Measurements from ENCODE around the gene PAWR.
"Not testable (repeated sequence)": the region's sequence is repeated elsewhere in the genome, so short reads cannot be mapped to it uniquely, and the experiment has no call there.

The PAWR gene

DNA sequence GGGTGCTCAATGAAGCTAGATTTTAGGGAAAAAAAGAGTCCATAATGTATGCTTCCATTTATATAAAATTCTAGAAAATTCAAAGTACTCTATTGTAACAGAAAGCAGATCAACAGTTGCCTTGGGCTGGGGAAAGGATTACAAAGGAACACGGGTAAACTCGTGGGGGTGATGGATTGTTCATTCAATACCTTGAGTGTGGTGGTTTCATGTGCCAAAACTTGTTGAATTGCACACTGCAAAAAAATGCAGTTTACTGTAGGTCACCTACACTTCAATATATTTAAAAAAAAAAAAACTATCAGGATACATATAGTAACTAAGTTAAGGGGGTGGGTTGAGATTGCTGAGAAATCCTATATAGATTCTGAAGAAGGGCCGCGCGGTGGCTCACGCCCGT, 33.6 kb downstream of the PAWR start:
- no peak for DNase-seq (ENCODE audit: extremely low spot score)
- POLR2A ChIA-PET, result no interaction called here
- CTCF ChIA-PET, result no interaction called here
- TF ChIP-seq CTCF (IDR thresholded peaks at IDR 0.05; ENCODE audit: control extremely low read depth, extremely low read depth, low read depth, missing control alignments), result no peak

- no peak for TF ChIP-seq CTCF (IDR thresholded peaks at IDR 0.05; ENCODE audit: control extremely low read depth, extremely low read depth, low read depth, missing control alignments)
- ChIA-PET CTCF (interaction anchor here (1.3 to 1.9 kb wide), 2 partner anchors 10 to 12 kb away, joined by 5 read pairs; no protein-coding TSS in a partner anchor), POLR2A (no interaction called here)
- DNase-seq (ENCODE audit: extremely low spot score), result no peak
Observed at GRCh38 chr12:79655036-79655435, 35.7 kb downstream of the PAWR start.

DNA sequence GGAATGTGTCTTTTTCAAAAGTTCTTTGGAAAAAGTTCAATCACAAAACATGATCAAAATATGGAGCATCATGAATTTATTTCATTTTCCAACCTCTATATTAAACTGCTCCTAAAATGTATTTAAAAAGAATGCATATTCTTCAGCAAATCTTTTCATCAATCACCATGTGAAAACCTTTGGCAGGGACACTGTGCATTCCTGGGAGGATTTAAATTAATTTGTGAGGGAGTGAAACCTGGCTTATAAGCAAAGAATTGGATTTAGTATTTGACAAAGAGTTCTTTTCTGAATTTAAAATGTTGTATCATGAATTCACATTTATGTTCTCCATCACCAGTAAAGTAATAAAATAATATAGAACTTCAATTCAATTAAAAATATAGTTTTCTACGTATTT, 38.2 kb downstream of the PAWR start:
- POLR2A ChIA-PET, result no interaction called here
- DNase-seq (ENCODE audit: extremely low spot score), result no peak
- CTCF ChIA-PET, result interaction anchor here (1.0 to 1.7 kb wide), 4 partner anchors 10 to 37 kb away, joined by 3 to 5 read pairs (median 3); no protein-coding TSS in a partner anchor
- no peak for TF ChIP-seq CTCF (IDR thresholded peaks at IDR 0.05; ENCODE audit: control extremely low read depth, extremely low read depth, low read depth, missing control alignments)

GRCh38 chr12:79650440-79650839, 40.3 kb downstream of the PAWR start:
- DNase-seq (ENCODE audit: extremely low spot score), result no peak
- TF ChIP-seq CTCF (IDR thresholded peaks at IDR 0.05; ENCODE audit: control extremely low read depth, extremely low read depth, low read depth, missing control alignments), result no peak
- POLR2A ChIA-PET, result no interaction called here
- CTCF ChIA-PET, result interaction anchor here (1.8 kb wide), 1 partner anchor 21 kb away, joined by 4 read pairs; no protein-coding TSS in a partner anchor

GRCh38 chr12:79648881-79649280, 41.9 kb downstream of the PAWR start:
- CTCF ChIA-PET, result interaction anchor here (0.9 to 1.4 kb wide), 3 partner anchors 12 to 33 kb away, joined by 3 to 5 read pairs (median 3); no protein-coding TSS in a partner anchor
- DNase-seq (ENCODE audit: extremely low spot score), result no peak
- POLR2A ChIA-PET, result no interaction called here
- TF ChIP-seq CTCF (IDR thresholded peaks at IDR 0.05; ENCODE audit: control extremely low read depth, extremely low read depth, low read depth, missing control alignments), result no peak

DNA sequence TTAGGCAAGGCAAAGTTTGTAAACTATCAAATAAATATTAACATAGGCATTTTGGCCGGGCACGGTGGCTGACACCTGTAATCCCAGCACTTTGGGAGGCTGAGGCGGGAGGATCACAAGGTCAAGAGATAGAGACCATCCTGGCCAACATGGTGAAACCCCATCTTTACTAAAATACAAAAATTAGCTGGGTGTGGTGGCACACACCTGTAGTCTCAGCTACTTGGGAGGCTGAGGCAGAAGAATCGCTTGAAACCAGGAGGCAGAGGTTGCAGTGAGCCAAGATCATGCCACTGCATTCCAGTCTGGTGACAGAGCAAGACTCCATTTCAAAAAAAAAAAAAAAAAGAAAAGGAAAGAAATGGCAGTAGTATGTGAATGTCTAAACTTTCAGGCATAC, 43.9 kb downstream of the PAWR start:
- CTCF ChIA-PET, result interaction anchor here (1.6 kb wide), 1 partner anchor 11 kb away, joined by 4 read pairs; no protein-coding TSS in a partner anchor
- POLR2A ChIA-PET, result not testable (repeated sequence)

GRCh38 chr12:79645235-79645630, 45.5 kb downstream of the PAWR start:
- no peak for TF ChIP-seq CTCF (IDR thresholded peaks at IDR 0.05; ENCODE audit: control extremely low read depth, extremely low read depth, low read depth, missing control alignments)
- POLR2A ChIA-PET, result no interaction called here
- CTCF ChIA-PET, result interaction anchor here (0.7 to 1.6 kb wide), 4 partner anchors 9 to 223 kb away, joined by 3 to 5 read pairs (median 4); no protein-coding TSS in a partner anchor
- peak; percentile 32 for DNase-seq (ENCODE audit: extremely low spot score)

More for the DNA sequence above, 43.9 kb downstream of the PAWR start:
- not testable (repeated sequence) for DNase-seq (ENCODE audit: extremely low spot score)

All from GM10248 (cell line).